ENCODE data around the gene HCRTR1. TPM values are rescaled to one million over a fixed set of nuclear protein-coding genes. Genes with fewer than 3 reads are reported as not detected.

Gene HCRTR1
- total RNA-seq, 4 donors from 2014 or later, result 0.22 TPM; not detected in 3

- 74 to 87% methylated on average over 4 to 5 of the region's 5 CpGs for WGBS, 2 donors
- intact Hi-C loops (cut with DNase I), result no loop called here
- Histone ChIP-seq H3K36me3 (peaks cover 5 to 31% (median 6%) of the 10 kb centered on the region in 3 donors), H3K4me1 (peaks cover 6 to 29% (median 17%) of the 10 kb centered on the region in 3 donors), H3K27me3 (peaks cover 0 to 1% (median 0%) of the 10 kb centered on the region in 4 donors), H3K9me3 (no peaks in the 10 kb centered on the region), H3K27ac (no peak overlapping the region), H3K4me3 (no peak overlapping the region)
- no peak for TF ChIP-seq POLR2A (IDR thresholded peaks at IDR 0.05)
- TF ChIP-seq CTCF (IDR thresholded peaks at IDR 0.05), result no peak
- DNase-seq, result no peak
Observed at GRCh38 chr1:31624309-31624708, 6.8 kb downstream of the HCRTR1 start.

- Histone ChIP-seq H3K27ac (no peak overlapping the region), H3K4me1 (peaks cover 6 to 29% (median 17%) of the 10 kb centered on the region in 3 donors), H3K36me3 (peaks cover 5 to 37% (median 12%) of the 10 kb centered on the region in 3 donors), H3K4me3 (no peak overlapping the region), H3K9me3 (no peaks in the 10 kb centered on the region), H3K27me3 (no peaks in the 10 kb centered on the region)
- DNase-seq, result no peak
- TF ChIP-seq CTCF (IDR thresholded peaks at IDR 0.05) (no peak), POLR2A (IDR thresholded peaks at IDR 0.05) (no peak)
- intact Hi-C loops (cut with DNase I), result no loop called here
- 90% methylated on average over 5 to 10 of the region's 16 CpGs for WGBS, 2 donors
Observed at GRCh38 chr1:31624731-31625514, 7.4 kb downstream of the HCRTR1 start.

- Histone ChIP-seq H3K36me3 (peaks cover 5 to 45% (median 19%) of the 10 kb centered on the region in 3 donors), H3K9me3 (no peaks in the 10 kb centered on the region), H3K27ac (peak overlapping the region in 2 of 4 donors; percentile 19 to 67), H3K27me3 (no peaks in the 10 kb centered on the region), H3K4me1 (peaks cover 6 to 29% (median 17%) of the 10 kb centered on the region in 3 donors), H3K4me3 (no peak overlapping the region)
- TF ChIP-seq CTCF (IDR thresholded peaks at IDR 0.05) (no peak), POLR2A (IDR thresholded peaks at IDR 0.05) (no peak)
- intact Hi-C loops (cut with DNase I), result no loop called here
- 73 to 80% methylated on average over 2 to 4 of the region's 4 CpGs for WGBS, 2 donors
- DNase-seq, result no peak
Observed at GRCh38 chr1:31625561-31626222, 8.2 kb downstream of the HCRTR1 start.

- peaks cover 5 to 53% (median 26%) of the 10 kb centered on the region in 3 donors for H3K36me3 ChIP-seq
- H3K9me3 ChIP-seq, result no peaks in the 10 kb centered on the region
- no peaks in the 10 kb centered on the region for H3K27me3 ChIP-seq
- H3K4me1 ChIP-seq, result peaks cover 6 to 29% (median 17%) of the 10 kb centered on the region in 3 donors
- intact Hi-C loops (cut with DNase I), result no loop called here
- H3K4me3 ChIP-seq, result no peak overlapping the region
- DNase-seq, result no peak
- peak overlapping the region; percentile 58 to 71 (median 63) for H3K27ac ChIP-seq
- no peak for TF ChIP-seq POLR2A (IDR thresholded peaks at IDR 0.05)
- TF ChIP-seq CTCF (IDR thresholded peaks at IDR 0.05), result no peak
- 61 to 76% methylated on average over 15 to 23 of the region's 23 CpGs for WGBS, 2 donors
Observed at GRCh38 chr1:31626223-31627207, 9.0 kb downstream of the HCRTR1 start.

Measured in esophagus squamous epithelium (tissue), 5 donors.